ENCODE data around the gene RAD51B.
A peak's percentile ranks its signal among the peaks of the same experiment; 100 is the strongest.

The RAD51B gene

GRCh38 chr14:68391311-68392014 lies 571.9 kb downstream of the RAD51B start:
- TF ChIP-seq, protein P1, sequence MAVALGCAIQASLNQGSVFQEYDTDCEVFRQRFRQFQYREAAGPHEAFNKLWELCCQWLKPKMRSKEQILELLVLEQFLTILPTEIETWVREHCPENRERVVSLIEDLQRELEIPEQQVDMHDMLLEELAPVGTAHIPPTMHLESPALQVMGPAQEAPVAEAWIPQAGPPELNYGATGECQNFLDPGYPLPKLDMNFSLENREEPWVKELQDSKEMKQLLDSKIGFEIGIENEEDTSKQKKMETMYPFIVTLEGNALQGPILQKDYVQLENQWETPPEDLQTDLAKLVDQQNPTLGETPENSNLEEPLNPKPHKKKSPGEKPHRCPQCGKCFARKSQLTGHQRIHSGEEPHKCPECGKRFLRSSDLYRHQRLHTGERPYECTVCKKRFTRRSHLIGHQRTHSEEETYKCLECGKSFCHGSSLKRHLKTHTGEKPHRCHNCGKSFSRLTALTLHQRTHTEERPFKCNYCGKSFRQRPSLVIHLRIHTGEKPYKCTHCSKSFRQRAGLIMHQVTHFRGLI (tag by site-specific recombination; IDR thresholded peaks at IDR 0.05): no peak
- TF ChIP-seq ZNF473 (tag by site-specific recombination; IDR thresholded peaks at IDR 0.05) (no peak), ZIC2 (tag by site-specific recombination; IDR thresholded peaks at IDR 0.05) (no peak)
- Histone ChIP-seq H3K27ac (ENCODE audit: extremely low read depth, low read depth, low read length) (no peak overlapping the region), H3K4me1 (ENCODE audit: control insufficient read depth, insufficient read depth, low read length) (peaks cover 10% of the 10 kb centered on the region), H3K9me3 (ENCODE audit: control insufficient read depth, insufficient read depth, low read depth, low read length) (no peaks in the 10 kb centered on the region), H3K4me3 (ENCODE audit: low read depth, low read length) (no peak overlapping the region), H3K36me3 (ENCODE audit: control insufficient read depth in 2 of 2, insufficient read depth in 1 of 2, low read length in 2 of 2) (no peaks in the 10 kb centered on the region)
- ChIA-PET POLR2A (no interaction called here), CTCF (interaction anchor here (0.6 kb wide), 2 partner anchors 22 to 101 kb away, joined by 3 read pairs; no protein-coding TSS in a partner anchor)

GRCh38 chr14:68392393-68393141 lies 573.0 kb downstream of the RAD51B start:
- Histone ChIP-seq H3K4me3 (ENCODE audit: low read depth, low read length) (no peak overlapping the region), H3K9me3 (ENCODE audit: control insufficient read depth, insufficient read depth, low read depth, low read length) (no peaks in the 10 kb centered on the region), H3K36me3 (ENCODE audit: control insufficient read depth in 2 of 2, insufficient read depth in 1 of 2, low read length in 2 of 2) (no peaks in the 10 kb centered on the region), H3K4me1 (ENCODE audit: control insufficient read depth, insufficient read depth, low read length) (peaks cover 13% of the 10 kb centered on the region), H3K27ac (ENCODE audit: extremely low read depth, low read depth, low read length) (no peak overlapping the region)
- TF ChIP-seq ZFHX2 (tag by site-specific recombination; conservative IDR thresholded peaks at IDR 0.05) (peak; percentile 17; the same call in 1 of the 2 replicates), SCRT2 (tag by site-specific recombination; IDR thresholded peaks at IDR 0.05) (peak; percentile 85), ZNF132 (tag by site-specific recombination; IDR thresholded peaks at IDR 0.05; ENCODE audit: borderline replicate concordance) (no peak)
- ChIA-PET POLR2A (no interaction called here), CTCF (interaction anchor here (0.5 kb wide), 1 partner anchor 17 kb away, joined by 3 read pairs; no protein-coding TSS in a partner anchor)

GRCh38 chr14:68393259-68393658 lies 573.7 kb downstream of the RAD51B start:
- Histone ChIP-seq H3K36me3 (ENCODE audit: control insufficient read depth in 2 of 2, insufficient read depth in 1 of 2, low read length in 2 of 2) (no peaks in the 10 kb centered on the region), H3K4me3 (ENCODE audit: low read depth, low read length) (no peak overlapping the region), H3K27ac (ENCODE audit: extremely low read depth, low read depth, low read length) (no peak overlapping the region), H3K9me3 (ENCODE audit: control insufficient read depth, insufficient read depth, low read depth, low read length) (no peaks in the 10 kb centered on the region), H3K4me1 (ENCODE audit: control insufficient read depth, insufficient read depth, low read length) (peaks cover 13% of the 10 kb centered on the region)
- ChIA-PET POLR2A (no interaction called here), CTCF (interaction anchor here (0.5 kb wide), 1 partner anchor 16 kb away, joined by 3 read pairs; no protein-coding TSS in a partner anchor)
- TF ChIP-seq ZNF184 (tag by site-specific recombination; IDR thresholded peaks at IDR 0.05) (no peak), ZNF404 (tag by site-specific recombination; IDR thresholded peaks at IDR 0.05) (no peak), ZNF132 (tag by site-specific recombination; IDR thresholded peaks at IDR 0.05; ENCODE audit: borderline replicate concordance) (no peak), ZNF426 (tag by site-specific recombination; IDR thresholded peaks at IDR 0.05) (no peak), MZF1 (tag by site-specific recombination; IDR thresholded peaks at IDR 0.05; ENCODE audit: borderline replicate concordance) (no peak), RBAK (tag by site-specific recombination; IDR thresholded peaks at IDR 0.05) (no peak), ZBTB17 (tag by site-specific recombination; IDR thresholded peaks at IDR 0.05) (0 out of 2 replicates have a peak, but pooled peaks have one; percentile 48), HIC1 (tag by site-specific recombination; IDR thresholded peaks at IDR 0.05) (no peak), FEZF1 (tag by site-specific recombination; IDR thresholded peaks at IDR 0.05) (peak; percentile 54; the same call in 1 of the 2 replicates), KLF9 (tag by site-specific recombination; IDR thresholded peaks at IDR 0.05; ENCODE audit: low read depth) (no peak), HOXD13 (CRISPR knock-in tag; IDR thresholded peaks at IDR 0.05; ENCODE audit: borderline replicate concordance) (no peak), BCL6B (tag by site-specific recombination; IDR thresholded peaks at IDR 0.05) (no peak), ZNF677 (tag by site-specific recombination; IDR thresholded peaks at IDR 0.05) (no peak), SALL2 (tag by site-specific recombination; IDR thresholded peaks at IDR 0.05; ENCODE audit: borderline replicate concordance) (no peak), GFI1B (tag by site-specific recombination; IDR thresholded peaks at IDR 0.05) (no peak)

Data from HEK293 (cell line).